Right lobe of liver (tissue), 6 donors: Measurements from ENCODE around the gene RELN. TPM values are rescaled to one million over a fixed set of nuclear protein-coding genes. Genes with fewer than 3 reads are reported as not detected.

Experiments used
- ATAC-seq, 4 donors: fragments of 200-7000 bp; cut with Tn5 transposase; one replicate each; pipeline ENCODE4 v1.9.1; 2020; ENCODE audit warnings: mild to moderate bottlenecking in 4 of 4, moderate library complexity in 4 of 4
- DNase-seq, 3 donors: peaks; one replicate each; pipeline ENCODE4 v3.0.0-alpha.2; 2020
- H3K27ac ChIP-seq, 3 donors: fragments of 200-600 bp; one replicate each; pipeline ENCODE4 v1.8.0; 2022
- H3K27me3 ChIP-seq, 2 donors: fragments of 200-600 bp; one replicate each; pipeline ENCODE4 v1.8.0; 2022
- H3K36me3 ChIP-seq, 4 donors: fragments of 200-600 bp; sonication (generic) in 1 of 4; one replicate each; pipeline versions ENCODE4 v1.5.1 to v1.8.0; 2017 to 2022; ENCODE audit warnings: control low read depth in 1 of 4
- H3K4me1 ChIP-seq, 4 donors: fragments of 200-600 bp; sonication (generic) in 1 of 4; one replicate each; pipeline versions ENCODE4 v1.5.1 to v1.8.0; 2017 to 2022; ENCODE audit warnings: control low read depth in 1 of 4
- H3K4me3 ChIP-seq, 3 donors: fragments of 200-600 bp; one replicate each; pipeline ENCODE4 v1.8.0; 2022
- H3K9me3 ChIP-seq, 4 donors: fragments of 200-600 bp; sonication (generic) in 1 of 4; one replicate each; pipeline versions ENCODE4 v1.5.1 to v1.8.0; 2017 to 2022; ENCODE audit warnings: control low read depth in 1 of 4
- CTCF ChIP-seq, 4 donors: fragments of 200-600 bp in 3 of 4; fragments of 450-650 bp in 1 of 4; IDR thresholded peaks; one replicate each; pipeline versions ENCODE4 v1.5.1 to v1.8.0; 2016 to 2022; ENCODE audit warnings: antibody characterized with exemption in 4 of 4, mild to moderate bottlenecking in 2 of 4
- POLR2A ChIP-seq: fragments of 450-650 bp; IDR thresholded peaks from one replicate; pipeline ENCODE4 v1.6.1; 2017; ENCODE audit warnings: antibody characterized with exemption, mild to moderate bottlenecking
- WGBS: methylation state at CpG from one replicate; pipeline ENCODE4 v1.1.6; 2018; ENCODE audit warnings: low coverage, low lambda C conversion rate; ENCODE audit not compliant: insufficient coverage; ENCODE audit errors: missing lambda C conversion rate; 5-methylcytosine and 5-hydroxymethylcytosine counted together
- intact Hi-C, 2 donors: fragments of 100-400 bp; cut with DNase I; formaldehyde crosslinking; loops; one replicate each; pipeline versions ENCODE4 v1.11.2 to v1.14.1; 2022
- total RNA-seq, 6 experiments: library from RNA; depleted of rRNA in 2 of 6; stranded (reverse); fragments of >200 nt in 2 of 6; fragmentation: NEBNext Ultra II Directional in 3 of 6; extraction: Animal tissue kit (Norgen Biotek cat#: 25700) in 3 of 6; gene quantifications; one replicate each; pipeline versions ENCODE4 v1.1.0 to v1.2.4, GENCODE V29; 2016 to 2023
- donor health status: DM: no; HTN: yes; CAD: no.
- donor health status: DM: no; HTN: no; CAD: no.
- donor health status: DM: no; HTN: no; CAD: no.
- donor health status: DM: no; HTN: yes; CAD: no.
- donor health status: DM: no; HTN: yes; CAD: no.

RELN gene
- total RNA-seq, 6 experiments from 2014 or later: 11.9 to 35.7 (median 18.9) TPM

GRCh38 chr7:103651593-103652377 is 337.7 kb downstream of the RELN start:
- no peaks in the 10 kb centered on the region for H3K36me3 ChIP-seq
- H3K27ac ChIP-seq: no peak overlapping the region
- 51% methylated on average over 3 of the region's 3 CpGs for WGBS
- DNase-seq: no peak
- ATAC-seq: no peak
- H3K27me3 ChIP-seq: no peaks in the 10 kb centered on the region
- H3K4me1 ChIP-seq: no peaks in the 10 kb centered on the region
- TF ChIP-seq POLR2A (no peak), CTCF (IDR thresholded peaks at IDR 0.05) (no peak)
- no peaks in the 10 kb centered on the region for H3K9me3 ChIP-seq
- intact Hi-C loops: no loop called here
- no peak overlapping the region for H3K4me3 ChIP-seq

DNA sequence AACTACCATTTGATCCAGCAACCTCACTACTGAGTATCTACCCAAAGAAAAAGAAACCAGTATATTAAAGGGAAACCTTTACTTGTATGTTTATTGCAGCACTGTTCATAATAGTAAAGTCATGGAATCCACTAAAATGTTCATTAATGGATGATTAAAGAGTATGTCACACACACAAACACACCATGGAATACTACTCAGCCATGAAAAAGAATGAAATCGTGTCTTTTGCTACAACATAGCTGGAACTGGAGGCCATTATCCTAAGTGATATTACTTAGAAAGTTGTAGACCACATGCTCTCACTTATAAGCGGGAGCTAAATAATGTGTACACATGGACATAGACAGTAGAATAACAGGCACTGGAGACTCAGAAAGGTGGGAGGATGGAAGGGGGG is 340.4 kb downstream of the RELN start:
- TF ChIP-seq CTCF (IDR thresholded peaks at IDR 0.05): no peak
- no peak for TF ChIP-seq POLR2A
- no peaks in the 10 kb centered on the region for H3K4me1 ChIP-seq
- no peaks in the 10 kb centered on the region for H3K36me3 ChIP-seq
- no peak overlapping the region for H3K4me3 ChIP-seq
- intact Hi-C loops: no loop called here
- 93% methylated on average over 2 of the region's 2 CpGs for WGBS
- no peak overlapping the region for H3K27ac ChIP-seq
- ATAC-seq (no peak), DNase-seq (no peak)
- H3K27me3 ChIP-seq: no peaks in the 10 kb centered on the region
- H3K9me3 ChIP-seq: peaks cover 0 to 6% (median 0%) of the 10 kb centered on the region in 4 donors

- WGBS: 23% methylated on average over 1 of the region's 1 CpG
- Histone ChIP-seq H3K36me3 (no peaks in the 10 kb centered on the region), H3K9me3 (peaks cover 0 to 6% (median 0%) of the 10 kb centered on the region in 4 donors), H3K4me3 (no peak overlapping the region), H3K4me1 (no peaks in the 10 kb centered on the region), H3K27ac (no peak overlapping the region), H3K27me3 (no peaks in the 10 kb centered on the region)
- ATAC-seq (no peak), DNase-seq (no peak)
- TF ChIP-seq POLR2A (no peak), CTCF (IDR thresholded peaks at IDR 0.05) (no peak)
- intact Hi-C loops: no loop called here
These were observed 341.3 kb downstream of the RELN start for GRCh38 chr7:103648135-103648534.

GRCh38 chr7:103644319-103644718 is 345.1 kb downstream of the RELN start:
- Histone ChIP-seq H3K4me1 (no peaks in the 10 kb centered on the region), H3K9me3 (peaks cover 0 to 6% (median 0%) of the 10 kb centered on the region in 4 donors), H3K27me3 (no peaks in the 10 kb centered on the region), H3K27ac (no peak overlapping the region), H3K36me3 (no peaks in the 10 kb centered on the region), H3K4me3 (no peak overlapping the region)
- ATAC-seq: no peak
- intact Hi-C loops: no loop called here
- no peak for TF ChIP-seq POLR2A
- no peak for TF ChIP-seq CTCF (IDR thresholded peaks at IDR 0.05)
- DNase-seq: no peak
- 77% methylated on average over 2 of the region's 2 CpGs for WGBS
